ENCODE results near the gene COL11A1.

The COL11A1 gene

GRCh38 chr1:103002005-103002404, 106.3 kb downstream of the COL11A1 start:
- H3K4me1 ChIP-seq (ENCODE audit: control insufficient read depth, insufficient read depth, low read length) = no peaks in the 10 kb centered on the region
- no peak for TF ChIP-seq ZFP3 (tag by site-specific recombination; IDR thresholded peaks at IDR 0.05; ENCODE audit: low read depth)
- TF ChIP-seq ZFP69B (tag by site-specific recombination; IDR thresholded peaks at IDR 0.05) = no peak
- TF ChIP-seq HOXA7 (CRISPR knock-in tag; IDR thresholded peaks at IDR 0.05; ENCODE audit: borderline replicate concordance) = no peak
- TF ChIP-seq ZNF221 (tag by site-specific recombination; IDR thresholded peaks at IDR 0.05; ENCODE audit: borderline replicate concordance) = no peak
- TF ChIP-seq ZBTB10 (tag by site-specific recombination; IDR thresholded peaks at IDR 0.05) = no peak
- TF ChIP-seq MZF1 (tag by site-specific recombination; IDR thresholded peaks at IDR 0.05; ENCODE audit: borderline replicate concordance) = no peak
- no peak for TF ChIP-seq ZNF518A (tag by site-specific recombination; conservative IDR thresholded peaks at IDR 0.05; ENCODE audit: low read depth)
- TF ChIP-seq ZNF521 (tag by site-specific recombination; IDR thresholded peaks at IDR 0.05) = no peak
- no peak for TF ChIP-seq ZFP41 (tag by site-specific recombination; IDR thresholded peaks at IDR 0.05; ENCODE audit: borderline replicate concordance)
- no peak for TF ChIP-seq ZNF433 (tag by site-specific recombination; IDR thresholded peaks at IDR 0.05; ENCODE audit: low read depth)
- ChIA-PET POLR2A (no interaction called here), CTCF (interaction anchor here (0.7 kb wide), 1 partner anchor 82 kb away, joined by 4 read pairs; no protein-coding TSS in a partner anchor)
- H3K4me3 ChIP-seq (ENCODE audit: low read depth, low read length) = no peak overlapping the region
- no peak overlapping the region for H3K27ac ChIP-seq (ENCODE audit: extremely low read depth, low read depth, low read length)
- no peaks in the 10 kb centered on the region for H3K9me3 ChIP-seq (ENCODE audit: control insufficient read depth, insufficient read depth, low read depth, low read length)
- H3K36me3 ChIP-seq (ENCODE audit: control insufficient read depth in 2 of 2, insufficient read depth in 1 of 2, low read length in 2 of 2) = no peaks in the 10 kb centered on the region

- H3K27ac ChIP-seq (ENCODE audit: extremely low read depth, low read depth, low read length) = no peak overlapping the region
- CTCF ChIA-PET = interaction anchor here (1.0 kb wide), 1 partner anchor 9 kb away, joined by 3 read pairs; no protein-coding TSS in a partner anchor
- no peaks in the 10 kb centered on the region for H3K4me1 ChIP-seq (ENCODE audit: control insufficient read depth, insufficient read depth, low read length)
- no peak overlapping the region for H3K4me3 ChIP-seq (ENCODE audit: low read depth, low read length)
- H3K36me3 ChIP-seq (ENCODE audit: control insufficient read depth in 2 of 2, insufficient read depth in 1 of 2, low read length in 2 of 2) = no peaks in the 10 kb centered on the region
- POLR2A ChIA-PET = no interaction called here
- H3K9me3 ChIP-seq (ENCODE audit: control insufficient read depth, insufficient read depth, low read depth, low read length) = no peaks in the 10 kb centered on the region
- no peak for TF ChIP-seq BCL6B (tag by site-specific recombination; IDR thresholded peaks at IDR 0.05)
- TF ChIP-seq ZNF292 (tag by site-specific recombination; IDR thresholded peaks at IDR 0.05; ENCODE audit: borderline replicate concordance, low read depth) = no peak
- TF ChIP-seq ZNF138 (tag by site-specific recombination; IDR thresholded peaks at IDR 0.05; ENCODE audit: borderline replicate concordance) = no peak
- no peak for TF ChIP-seq ZNF362 (tag by site-specific recombination; IDR thresholded peaks at IDR 0.05)
- TF ChIP-seq TRIM28 (IDR thresholded peaks at IDR 0.05; ENCODE audit: borderline replicate concordance, low read length) = no peak
- no peak for TF ChIP-seq ZNF398 (tag by site-specific recombination; IDR thresholded peaks at IDR 0.05)
- TF ChIP-seq ZNF76 (tag by site-specific recombination; IDR thresholded peaks at IDR 0.05; ENCODE audit: borderline replicate concordance, low read depth) = no peak
- no peak for TF ChIP-seq ZNF513 (tag by site-specific recombination; IDR thresholded peaks at IDR 0.05)
- no peak for TF ChIP-seq AEBP2 (tag by site-specific recombination; IDR thresholded peaks at IDR 0.05; ENCODE audit: borderline replicate concordance)
These were observed 129.4 kb downstream of the COL11A1 start for GRCh38 chr1:102978874-102979273.
